ENCODE measurements around the gene CAD. TPM values are rescaled to one million over a fixed set of nuclear protein-coding genes. Genes with fewer than 3 reads are reported as not detected.

The CAD gene
- 17.8 and 23.4 TPM in 2 replicates for polyA plus RNA-seq (2011; rRNA removed)
- 115 and 131 TPM in 2 replicates for polyA minus RNA-seq (2011; rRNA and poly(A)+ RNA removed)

GRCh38 chr2:27217173-27218121 lies at the start of gene CAD:
TSS of gene CAD (plus strand) at chr2:27217369. CDS start at chr2:27217552, 183 bp downstream.
- POLR2A ChIA-PET: interaction anchor here (0.7 kb wide), 1 partner anchor 164 kb away, joined by 4 read pairs; no protein-coding TSS in a partner anchor
- H3K27me3 ChIP-seq (ENCODE audit: control insufficient read depth, insufficient read depth, low read length): no peaks in the 10 kb centered on the region
- H3K4me3 ChIP-seq (ENCODE audit: low read depth, low read length): peak within 1 kb of the TSS; percentile 87
- H3K27ac ChIP-seq (ENCODE audit: low read depth, low read length): peak within 1 kb of the TSS; percentile 42
- CTCF ChIA-PET: interaction anchor here (0.6 to 0.9 kb wide), 4 partner anchors 9 to 61 kb away, joined by 3 read pairs; no protein-coding TSS in a partner anchor
- H3K9me3 ChIP-seq (ENCODE audit: control insufficient read depth, insufficient read depth, low read length): no peaks in the 10 kb centered on the region
- DNase-seq (ENCODE audit: low read depth, low spot score): peak; percentile 44
- TF ChIP-seq CTCF (IDR thresholded peaks at IDR 0.05; ENCODE audit: low read depth, low read length): 0 out of 2 replicates have a peak, but pooled peaks have one; percentile 23

GRCh38 chr2:27170581-27171337 lies 46.4 kb upstream of the CAD start:
- no peaks in the 10 kb centered on the region for H3K9me3 ChIP-seq (ENCODE audit: control insufficient read depth, insufficient read depth, low read length)
- no peak overlapping the region for H3K4me3 ChIP-seq (ENCODE audit: low read depth, low read length)
- DNase-seq (ENCODE audit: low read depth, low spot score): no peak
- H3K27me3 ChIP-seq (ENCODE audit: control insufficient read depth, insufficient read depth, low read length): peaks cover 36% of the 10 kb centered on the region
- CTCF ChIA-PET: interaction anchor here (0.6 to 3.6 kb wide), 17 partner anchors 8 to 291 kb away, joined by 3 to 26 read pairs (median 7); partner anchors contain the start of gene PREB
- TF ChIP-seq CTCF (IDR thresholded peaks at IDR 0.05; ENCODE audit: low read depth, low read length): no peak
- no peak overlapping the region for H3K27ac ChIP-seq (ENCODE audit: low read depth, low read length)
- POLR2A ChIA-PET: interaction anchor here (0.6 kb wide), 1 partner anchor 135 kb away, joined by 4 read pairs; no protein-coding TSS in a partner anchor

GRCh38 chr2:27171351-27171848 lies 45.8 kb upstream of the CAD start:
- Histone ChIP-seq H3K4me3 (ENCODE audit: low read depth, low read length) (no peak overlapping the region), H3K9me3 (ENCODE audit: control insufficient read depth, insufficient read depth, low read length) (no peaks in the 10 kb centered on the region), H3K27me3 (ENCODE audit: control insufficient read depth, insufficient read depth, low read length) (peaks cover 37% of the 10 kb centered on the region), H3K27ac (ENCODE audit: low read depth, low read length) (no peak overlapping the region)
- CTCF ChIA-PET: interaction anchor here (0.6 to 3.6 kb wide), 4 partner anchors 8 to 47 kb away, joined by 5 to 26 read pairs (median 18); no protein-coding TSS in a partner anchor
- no peak for TF ChIP-seq CTCF (IDR thresholded peaks at IDR 0.05; ENCODE audit: low read depth, low read length)
- POLR2A ChIA-PET: interaction anchor here (0.6 kb wide), 1 partner anchor 134 kb away, joined by 4 read pairs; no protein-coding TSS in a partner anchor
- DNase-seq (ENCODE audit: low read depth, low spot score): no peak

GRCh38 chr2:27174638-27175037 lies 42.5 kb upstream of the CAD start:
- no peaks in the 10 kb centered on the region for H3K9me3 ChIP-seq (ENCODE audit: control insufficient read depth, insufficient read depth, low read length)
- no peak for TF ChIP-seq CTCF (IDR thresholded peaks at IDR 0.05; ENCODE audit: low read depth, low read length)
- CTCF ChIA-PET: interaction anchor here (1.3 kb wide), 1 partner anchor 17 kb away, joined by 5 read pairs; no protein-coding TSS in a partner anchor
- POLR2A ChIA-PET: no interaction called here
- H3K27me3 ChIP-seq (ENCODE audit: control insufficient read depth, insufficient read depth, low read length): peaks cover 38% of the 10 kb centered on the region
- H3K4me3 ChIP-seq (ENCODE audit: low read depth, low read length): no peak overlapping the region
- no peak overlapping the region for H3K27ac ChIP-seq (ENCODE audit: low read depth, low read length)
- no peak for DNase-seq (ENCODE audit: low read depth, low spot score)

All from AG04450 (cell line).